Subcutaneous adipose tissue (tissue), 4 donors: ENCODE measurements around the gene SH3BGRL3. TPM values are rescaled to one million over a fixed set of nuclear protein-coding genes. Genes with fewer than 3 reads are reported as not detected.

Experiments used
- CTCF ChIP-seq: fragments of 450-650 bp; IDR thresholded peaks from one replicate; pipeline ENCODE4 v1.5.1; 2016; ENCODE audit warnings: low read depth, mild to moderate bottlenecking, control low read depth, antibody characterized with exemption, moderate library complexity
- total RNA-seq, 4 donors: library from RNA; depleted of rRNA; stranded (reverse); fragments of >200 nt; gene quantifications; one replicate each; pipeline ENCODE4 v1.1.0, GENCODE V29; 2016

SH3BGRL3 gene
- total RNA-seq, 4 donors from 2014 or later, result 59.0 to 137 (median 88.3) TPM

- no peak for TF ChIP-seq CTCF
Observed at GRCh38 chr1:26302733-26303405, 23.0 kb downstream of the SH3BGRL3 start.

GRCh38 chr1:26305667-26306289, 25.9 kb downstream of the SH3BGRL3 start:
- TF ChIP-seq CTCF, result no peak

- no peak for TF ChIP-seq CTCF
Observed at GRCh38 chr1:26306290-26307229, 26.7 kb downstream of the SH3BGRL3 start, which contains the start of gene UBXN11. Gene UBXN11, minus strand, starts transcription at chr1:26306636. Its CDS starts 3,753 bp downstream, at chr1:26302883.

GRCh38 chr1:26307363-26307781, 27.5 kb downstream of the SH3BGRL3 start:
- no peak for TF ChIP-seq CTCF

GRCh38 chr1:26314501-26314900, 34.6 kb downstream of the SH3BGRL3 start:
- TF ChIP-seq CTCF, result no peak

- TF ChIP-seq CTCF, result no peak
Observed at GRCh38 chr1:26315874-26316850, 36.3 kb downstream of the SH3BGRL3 start.
